Amygdala (tissue), 56 donors: ENCODE data around the gene TTLL6.
A peak's percentile ranks its signal among the peaks of the same experiment; 100 is the strongest.

ENCODE experiments used
- DNase-seq, 56 donors: peaks; one replicate each; lab custom pipeline; 2025; lab: John Stamatoyannopoulos, UW

TTLL6 gene

DNA sequence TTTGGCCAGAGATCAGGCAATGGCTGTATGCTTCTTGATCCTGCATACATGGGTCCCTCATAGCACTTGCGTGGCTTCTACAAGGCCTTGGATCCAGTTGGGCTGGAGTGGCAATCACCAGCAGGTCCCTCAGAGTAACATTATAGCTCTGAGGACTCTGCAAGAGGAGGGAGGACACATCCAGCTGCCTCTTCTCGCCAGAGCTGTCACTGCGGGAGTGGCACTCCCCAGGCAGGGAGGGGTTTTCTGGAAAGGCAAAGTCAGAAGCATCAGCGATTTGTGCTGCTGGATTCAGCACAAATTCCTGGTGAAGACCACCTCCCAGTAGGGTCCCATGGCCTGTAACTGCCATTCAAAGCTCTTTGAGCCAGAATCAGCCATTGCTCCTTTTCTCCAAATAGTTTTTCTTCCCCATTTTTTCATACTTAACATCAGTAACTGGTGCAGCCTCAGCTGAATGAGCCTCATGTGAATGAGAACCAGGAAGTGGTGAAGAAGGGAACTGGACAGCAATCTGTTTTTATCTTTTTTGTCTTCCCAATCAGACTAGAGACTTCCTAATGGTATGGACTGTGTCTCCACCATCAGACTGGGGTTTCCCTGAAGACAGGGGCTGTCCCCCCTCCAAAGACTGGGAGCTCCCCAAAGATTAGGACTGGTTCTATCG, 47.9 kb downstream of the TTLL6 start:
- DNase-seq, result no peak

DNA sequence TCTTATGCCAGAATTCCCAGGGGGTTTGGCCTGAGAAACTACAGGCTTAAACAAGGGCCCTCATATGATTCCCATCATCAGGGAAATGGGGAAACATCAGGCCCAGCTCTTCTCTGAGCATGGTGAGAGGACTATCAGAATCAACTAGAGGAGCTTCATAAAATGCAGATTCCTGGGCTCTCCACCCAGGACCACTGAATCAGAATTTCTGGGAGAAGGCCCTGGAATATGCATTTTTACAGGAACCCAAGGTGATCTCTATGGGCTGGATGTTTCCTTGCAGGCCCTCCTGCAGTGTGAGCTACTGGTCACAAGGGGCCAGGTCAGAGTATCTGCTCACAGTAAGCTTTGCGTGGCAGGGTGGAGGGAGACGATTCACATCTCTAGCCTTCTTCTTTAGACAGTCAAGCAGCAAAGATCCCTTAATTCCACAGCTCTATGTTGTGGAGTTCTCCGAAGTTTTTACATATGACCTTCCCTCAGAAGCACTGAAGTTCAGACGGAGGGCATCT, 49.7 kb downstream of the TTLL6 start:
- DNase-seq, result no peak

DNA sequence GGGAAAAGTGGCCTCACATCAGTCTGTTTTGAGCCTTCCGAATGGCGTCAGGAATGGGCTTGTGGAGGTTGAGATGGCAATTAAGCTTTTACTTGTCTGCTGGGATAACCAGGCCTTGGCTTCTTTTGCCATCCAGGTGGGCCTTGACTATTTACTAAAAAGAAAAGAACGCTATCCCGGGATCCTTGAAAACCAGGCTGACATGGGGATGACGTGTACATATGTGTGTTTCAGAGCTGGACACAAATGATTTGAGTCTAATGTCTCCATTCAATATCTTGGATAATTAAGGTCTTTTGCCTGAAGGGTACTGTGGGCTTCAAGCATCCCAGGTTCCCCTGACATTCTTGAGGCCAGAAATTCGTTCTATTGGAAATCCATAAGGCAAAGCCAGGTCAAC, 55.9 kb downstream of the TTLL6 start:
- no peak for DNase-seq

DNA sequence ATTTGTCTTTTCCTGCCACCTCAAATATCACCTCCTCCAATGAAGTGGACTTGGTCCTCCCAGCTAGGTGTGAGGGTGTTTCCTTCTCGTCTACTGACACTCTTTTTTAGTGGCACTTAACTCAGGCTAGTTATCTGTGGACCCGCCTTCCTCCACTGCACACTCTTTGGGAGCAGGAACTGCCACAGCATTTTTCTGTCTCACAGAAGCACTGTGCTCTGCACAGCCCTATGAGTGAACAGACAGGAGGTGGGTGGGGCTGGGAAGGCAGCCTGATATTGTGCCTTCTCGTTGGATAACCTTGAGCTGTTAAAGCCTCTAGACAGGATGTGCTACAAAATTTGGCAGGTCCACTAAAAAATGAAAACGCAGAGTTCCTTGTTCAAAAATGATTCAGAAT, 56.6 kb downstream of the TTLL6 start:
- DNase-seq, result no peak

DNA sequence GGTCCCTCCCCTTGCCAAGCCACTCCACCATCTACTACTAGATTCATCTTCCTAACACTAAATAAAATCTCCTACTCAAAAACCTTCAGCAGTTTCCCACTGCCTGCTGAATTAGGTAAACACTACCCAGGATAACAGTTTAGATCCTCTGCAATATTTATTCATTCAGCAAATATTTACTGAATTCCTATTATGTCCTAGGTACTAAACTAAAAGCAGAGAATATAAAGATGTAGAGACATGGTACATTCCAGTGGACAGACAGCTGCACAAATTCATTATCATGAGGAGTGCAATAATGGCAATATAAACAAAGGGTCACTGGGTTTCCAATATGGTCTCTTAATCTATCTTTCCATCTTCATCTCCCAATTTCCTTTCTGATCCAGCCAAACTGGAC, 57.7 kb downstream of the TTLL6 start:
- DNase-seq, result no peak

DNA sequence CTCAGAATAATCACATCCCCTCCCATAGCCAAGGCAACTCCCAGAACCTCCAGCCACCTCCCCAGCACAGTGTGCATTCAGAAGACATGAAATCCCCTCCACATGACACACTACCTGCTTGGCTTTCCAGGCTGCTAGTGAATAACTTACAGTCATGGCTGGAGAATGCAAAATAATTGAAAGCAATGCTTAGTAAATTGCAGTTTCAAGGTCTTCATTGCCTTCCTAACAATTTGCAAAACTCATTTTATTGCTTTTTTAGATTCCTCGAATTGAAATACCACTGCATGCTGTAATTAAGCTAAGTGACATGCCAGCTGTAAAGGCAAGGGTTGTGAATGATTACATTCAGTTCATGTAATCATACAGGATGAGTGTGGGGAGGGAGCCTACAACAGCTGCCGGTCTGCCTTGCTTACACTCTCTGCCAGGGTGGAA, 59.5 kb downstream of the TTLL6 start:
- DNase-seq, result no peak

DNA sequence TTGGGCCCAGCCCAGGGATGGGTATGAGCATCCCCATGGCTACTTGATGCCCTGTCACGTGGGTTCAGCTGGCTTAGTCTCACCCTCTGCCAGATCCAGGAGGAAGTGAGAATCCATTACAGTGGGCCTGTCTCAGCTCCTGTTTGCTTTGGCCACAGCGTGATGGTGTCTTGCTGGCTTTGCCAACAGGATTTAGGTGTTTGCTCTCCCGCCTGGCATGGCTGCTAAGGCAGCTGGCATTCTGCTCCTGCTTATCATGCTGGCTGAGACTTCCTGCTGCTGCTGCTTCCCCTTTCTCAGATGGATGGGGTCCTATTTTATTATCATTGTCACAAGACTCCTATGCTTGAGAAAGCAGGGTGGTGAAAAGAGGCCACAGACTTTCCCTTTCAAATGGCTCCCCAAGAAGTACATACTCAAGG, 60.2 kb downstream of the TTLL6 start:
- peak in 1 of 56 donors; percentile 25 for DNase-seq

DNA sequence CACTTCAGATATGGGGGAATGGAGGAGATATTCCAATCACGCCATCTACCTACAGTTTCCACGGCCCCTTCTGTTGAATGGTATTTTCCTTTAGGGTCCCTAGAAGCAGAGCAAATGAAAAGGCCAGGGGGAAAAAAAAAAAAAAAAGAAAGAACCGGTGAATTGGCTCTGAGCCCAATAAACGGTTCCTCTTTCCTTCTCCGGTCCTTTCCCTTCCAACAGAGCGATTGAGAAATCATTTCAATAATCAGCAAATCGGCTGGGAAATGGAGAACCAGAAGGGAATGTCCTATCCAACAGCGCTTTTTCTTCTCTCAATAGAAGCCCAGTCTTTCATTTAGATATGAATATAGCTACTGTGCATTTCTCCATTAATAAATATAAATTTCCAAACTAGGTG, 61.7 kb downstream of the TTLL6 start:
- no peak for DNase-seq

DNA sequence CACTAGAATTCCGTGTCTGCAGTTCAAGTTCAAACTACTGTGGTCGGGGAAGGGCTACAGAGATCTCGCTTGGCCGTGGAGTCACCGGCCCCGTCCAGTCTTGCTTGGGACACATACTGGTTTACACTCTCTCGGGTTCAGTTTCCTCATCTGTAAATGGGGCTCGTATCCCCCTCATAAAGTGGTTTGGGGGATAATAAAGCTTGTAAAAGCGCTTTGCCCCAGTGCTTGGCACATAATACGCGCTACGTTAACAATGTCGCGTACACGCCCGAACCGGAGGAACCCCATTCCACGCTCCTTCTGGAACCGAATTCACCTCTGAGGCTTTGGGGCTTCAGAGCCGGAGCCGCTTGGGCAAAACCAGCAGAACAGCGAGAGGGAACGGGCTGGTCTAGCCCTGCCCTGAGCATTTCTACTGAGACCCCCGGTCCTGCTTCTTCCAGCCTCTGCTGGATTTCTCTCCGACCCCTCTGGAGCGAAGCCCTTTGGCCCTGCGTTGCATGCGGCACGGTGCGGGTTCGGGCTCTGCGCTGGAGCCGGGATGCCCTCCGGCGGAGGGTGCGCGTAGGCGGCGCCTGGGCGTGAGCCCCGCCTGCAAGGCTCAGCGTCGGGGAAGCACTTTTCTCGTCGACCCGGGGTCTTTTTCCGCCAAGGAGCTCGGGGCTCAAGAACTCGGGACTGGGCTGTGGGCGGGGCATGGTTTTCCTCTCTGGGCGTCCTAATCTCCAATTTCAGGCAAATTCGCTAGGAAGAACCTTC, 62.3 kb downstream of the TTLL6 start:
- no peak for DNase-seq

DNA sequence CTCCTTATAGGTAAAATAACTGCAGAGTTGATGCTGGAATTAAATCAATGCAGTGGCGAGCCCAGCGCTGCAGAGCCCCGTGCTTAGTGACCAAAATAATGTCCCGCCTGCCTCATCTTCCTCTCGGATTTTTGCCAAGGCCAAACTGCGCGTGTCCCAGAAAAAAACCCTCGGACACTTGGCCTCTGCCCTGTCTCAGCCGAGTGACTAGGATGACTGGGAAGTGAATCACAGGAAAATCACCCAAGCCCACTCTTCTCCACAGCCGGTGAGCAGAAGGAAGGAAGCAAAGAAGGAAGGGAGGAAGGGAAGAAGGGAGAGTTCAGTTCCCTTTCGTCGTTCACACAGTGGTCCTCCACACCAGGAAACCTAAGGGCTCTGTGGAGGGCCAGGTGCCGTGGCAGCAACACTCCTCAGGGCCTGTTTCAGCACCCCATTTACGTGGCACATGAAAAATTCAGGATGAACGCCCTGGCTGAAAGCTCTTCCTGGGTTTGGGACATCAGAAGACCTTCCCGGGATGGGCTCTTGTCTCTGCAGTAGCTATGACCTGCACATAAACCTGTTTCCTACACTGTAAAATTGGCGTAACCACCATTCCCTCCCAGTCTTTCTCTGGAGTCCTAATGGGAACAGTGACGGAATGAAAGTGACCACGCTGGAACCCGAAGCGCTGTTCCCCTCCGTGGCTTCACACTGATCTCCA, 63.1 kb downstream of the TTLL6 start:
- no peak for DNase-seq

DNA sequence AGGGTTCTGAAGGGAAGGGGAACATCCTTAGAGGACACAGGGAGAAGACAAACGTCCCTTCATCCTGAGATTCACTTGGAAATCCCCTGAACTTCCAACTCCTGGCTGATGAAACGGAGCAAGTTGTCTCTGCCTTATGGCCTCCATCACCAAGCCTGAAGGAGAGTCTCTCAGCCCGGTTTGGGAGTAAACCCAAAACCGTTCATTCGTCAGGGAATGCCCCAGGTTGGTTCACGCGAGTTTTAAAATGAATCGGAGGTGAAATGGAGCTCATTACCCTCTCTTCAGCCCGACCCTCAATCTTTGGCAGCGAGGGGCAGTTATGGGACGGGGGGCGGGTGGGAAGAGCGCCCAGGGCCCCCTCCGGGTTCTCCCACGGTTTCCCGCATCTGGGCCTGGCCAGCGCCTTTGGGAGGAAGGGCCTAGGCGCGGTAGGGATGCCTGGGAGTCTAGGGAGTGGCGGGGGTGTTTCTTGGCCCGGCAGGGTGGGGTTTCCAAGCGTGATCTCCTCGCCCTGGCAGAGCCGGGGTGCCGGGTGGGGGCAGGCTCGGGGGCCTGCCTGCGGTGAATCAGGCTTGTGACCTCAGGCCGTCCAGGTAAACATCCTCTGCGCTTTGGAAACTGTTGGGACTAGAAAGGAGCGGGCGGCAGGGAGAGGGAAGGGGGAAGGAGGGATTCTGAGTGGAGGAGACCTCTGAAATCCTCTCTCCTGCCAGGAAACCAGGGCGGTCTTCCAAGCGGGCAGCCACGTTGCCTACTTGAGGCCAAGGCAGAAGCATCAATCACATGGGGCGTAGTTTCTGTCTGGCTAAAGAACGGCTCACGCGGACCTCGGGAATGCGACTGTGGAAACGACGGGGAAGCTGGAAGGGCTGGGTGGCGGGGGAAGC, 64.4 kb downstream of the TTLL6 start:
- no peak for DNase-seq

DNA sequence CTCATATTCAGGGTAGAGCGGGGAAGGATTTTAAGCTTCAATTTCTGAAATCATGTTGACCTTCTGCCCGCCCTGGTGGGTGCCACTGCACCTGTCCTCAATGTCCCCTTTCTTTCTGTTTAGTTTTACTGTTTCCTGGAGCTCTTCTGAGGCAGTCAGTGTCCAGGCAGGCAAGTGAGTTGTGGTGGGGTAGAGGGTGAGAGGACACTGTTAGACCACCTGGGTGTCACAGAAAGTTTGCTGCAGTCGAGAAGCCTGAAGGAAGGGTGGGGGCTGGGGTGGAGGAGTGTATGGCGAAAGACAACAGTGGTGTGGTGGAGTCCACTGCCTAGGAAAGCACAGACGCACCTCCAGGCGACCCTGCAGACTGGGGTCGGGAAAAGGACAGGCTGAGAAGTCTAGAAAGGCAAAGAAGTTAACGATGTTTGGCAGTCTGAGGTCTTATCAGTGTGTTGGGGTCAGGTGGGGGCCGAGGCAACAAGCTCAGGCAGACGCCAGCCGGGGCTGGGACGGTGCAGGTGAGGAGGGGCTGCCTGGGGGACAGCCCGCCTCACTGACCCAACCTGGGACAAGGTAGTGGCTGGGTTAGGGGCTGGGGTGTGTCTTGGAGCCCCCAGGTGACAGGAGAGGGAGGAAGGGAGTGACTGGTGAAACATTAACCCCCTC, 65.2 kb downstream of the TTLL6 start:
- DNase-seq, result no peak

DNA sequence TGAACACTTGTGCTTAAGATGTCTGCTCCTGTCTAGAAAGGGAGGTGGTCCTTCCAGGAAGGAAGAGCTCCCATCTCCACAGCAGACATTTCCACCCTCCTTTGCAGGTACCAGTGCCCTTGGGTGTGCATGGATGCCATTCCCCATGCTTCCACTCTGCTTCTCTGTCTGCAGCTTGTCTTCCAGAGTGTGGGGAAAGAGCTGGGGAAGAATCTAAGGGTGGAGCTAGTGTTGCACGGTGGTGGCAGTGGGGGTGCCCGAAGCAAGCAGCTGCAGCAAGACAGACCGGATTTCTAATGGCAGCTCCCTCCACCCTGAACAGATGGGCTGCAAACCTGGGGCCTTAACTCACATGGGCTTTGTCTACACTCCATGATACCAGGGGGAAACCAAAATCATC, 65.9 kb downstream of the TTLL6 start:
- no peak for DNase-seq

DNA sequence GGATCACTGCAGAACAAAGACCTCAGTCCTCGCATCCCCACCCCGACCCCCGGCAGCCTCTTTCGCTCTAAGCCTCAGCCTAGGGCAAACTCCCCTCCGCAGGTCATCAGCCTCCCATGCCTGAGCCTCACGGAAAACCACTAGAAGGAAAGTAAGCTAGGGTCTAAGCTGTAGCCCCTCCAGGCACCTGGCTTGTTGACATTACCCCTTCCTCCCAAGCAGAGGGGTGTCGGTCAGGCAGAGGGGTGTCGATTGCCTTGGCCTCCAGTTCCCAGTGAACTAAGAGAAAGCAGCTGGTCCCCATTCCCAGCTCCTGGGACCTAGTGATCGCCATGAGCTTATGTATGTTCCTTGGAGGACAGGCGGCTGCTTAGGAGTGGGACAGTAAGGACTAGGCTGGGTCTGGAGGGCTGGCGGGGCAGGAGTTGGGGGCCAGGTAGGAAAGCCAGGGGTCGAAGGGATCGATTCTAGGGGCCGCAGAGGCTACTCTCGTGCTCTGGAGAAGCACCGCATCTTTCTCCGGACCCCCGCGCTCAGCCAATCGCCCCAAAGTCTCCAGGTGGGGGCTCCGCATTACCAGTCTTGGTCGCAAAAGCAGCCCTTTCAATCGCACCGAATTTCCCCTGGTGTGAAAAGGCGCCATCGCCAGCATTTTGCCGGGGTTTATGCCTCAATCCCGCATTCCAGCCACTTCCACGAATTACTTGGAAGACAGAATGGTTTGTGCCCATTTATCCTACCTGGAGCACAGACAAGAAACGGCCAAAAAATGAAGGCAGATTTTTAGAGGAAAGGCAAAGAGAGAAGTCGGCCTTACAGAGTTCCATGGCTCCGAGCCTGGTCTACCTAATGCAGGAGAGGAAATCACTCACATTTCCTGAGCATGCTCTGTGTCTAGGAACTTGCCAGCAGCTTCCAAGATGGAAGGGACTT, 67.1 kb downstream of the TTLL6 start:
- DNase-seq, result no peak

DNA sequence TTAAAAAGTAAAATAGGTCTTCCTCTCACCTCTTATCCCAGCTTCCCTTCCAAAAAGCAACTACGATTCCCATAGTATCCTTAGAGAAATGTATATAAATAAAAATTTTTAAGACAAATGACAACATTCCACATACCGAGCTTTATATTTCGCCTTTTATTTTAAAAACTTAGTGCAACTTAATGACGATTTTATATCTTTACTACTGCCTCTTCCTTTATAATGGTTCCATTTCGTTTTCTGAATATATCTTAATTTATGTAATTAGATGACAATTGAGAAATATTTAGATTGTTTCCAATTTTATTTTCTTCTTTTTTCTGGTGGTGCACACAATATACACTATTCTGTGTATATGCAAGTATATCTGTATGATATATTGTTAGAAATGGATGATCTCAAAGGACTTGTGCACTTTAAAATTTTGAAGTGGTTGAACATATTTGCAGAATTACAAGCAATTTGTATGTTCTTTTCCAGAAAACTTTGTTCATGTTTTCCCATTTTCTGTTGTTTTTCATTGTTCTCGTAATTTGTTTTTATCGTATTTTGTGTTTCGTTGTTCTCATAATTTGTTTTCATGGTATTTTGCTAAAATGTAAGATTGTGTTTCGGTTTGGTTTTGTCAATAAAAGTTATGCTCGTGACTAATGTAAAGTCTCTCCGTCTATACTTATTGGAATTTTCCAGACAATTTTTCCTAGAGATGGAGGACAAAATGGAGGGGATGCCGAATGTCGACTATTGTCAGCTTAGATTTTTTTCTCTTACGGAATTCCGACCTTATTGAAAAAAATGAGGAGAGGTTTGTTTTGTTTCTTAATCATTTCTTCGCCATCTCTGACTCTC, 68.1 kb downstream of the TTLL6 start:
- no peak for DNase-seq

DNA sequence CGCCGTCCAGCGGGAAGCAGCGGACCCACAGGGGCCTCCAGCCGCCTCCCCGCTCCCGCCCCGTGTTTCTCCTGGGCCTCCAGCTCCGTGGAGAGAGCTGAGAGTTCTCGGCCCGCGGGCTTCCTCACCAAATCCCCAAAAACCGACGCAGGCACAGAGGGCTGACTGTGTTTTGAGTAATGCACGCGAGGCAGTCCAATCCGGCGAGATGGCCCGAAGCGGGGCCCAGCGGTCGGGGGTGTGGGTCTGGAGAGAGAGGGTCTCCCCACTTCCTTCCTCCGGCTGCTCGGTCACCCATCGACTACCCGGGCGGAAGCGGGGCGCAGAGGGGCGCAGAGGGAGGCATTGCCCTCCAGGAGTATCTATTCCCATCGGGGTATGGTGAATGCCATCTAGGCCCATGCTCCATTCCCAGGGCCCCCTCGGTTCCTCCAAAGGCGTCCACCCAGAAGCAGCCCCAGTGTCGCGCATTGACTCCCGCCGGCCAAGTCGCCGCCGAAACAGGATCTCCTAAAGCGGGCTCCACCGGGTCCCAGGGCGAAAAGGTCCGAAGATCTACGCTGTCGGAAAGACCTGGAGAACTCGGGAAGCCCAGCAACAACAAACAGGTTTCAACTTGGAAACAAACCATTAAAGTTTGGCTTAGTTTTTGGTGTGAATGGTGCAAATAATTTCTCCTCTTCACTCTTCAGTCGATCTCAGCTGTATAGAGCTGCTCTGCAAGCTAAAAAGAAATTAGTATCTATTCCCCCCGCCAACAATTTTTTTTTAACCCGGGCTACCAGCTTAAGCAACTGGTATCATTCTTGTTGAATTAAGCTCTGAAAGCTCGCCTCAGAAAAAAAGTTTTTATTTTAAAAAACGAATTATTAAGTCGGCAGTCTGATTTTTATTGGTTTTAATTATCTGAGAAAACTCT, 69.3 kb downstream of the TTLL6 start:
- no peak for DNase-seq
